SK-N-SH (cell line): ENCODE measurements around the gene ZNF622.

Experiments used
- CHD2 ChIP-seq: fragments of 150-350 bp; IDR thresholded peaks from 2 replicates; pipeline ENCODE4 v1.6.1; 2018; ENCODE audit warnings: low read length; ENCODE audit not compliant: partially characterized antibody
- CTCF ChIP-seq: fragments of 200-600 bp; sonication (generic); IDR thresholded peaks from 2 replicates; pipeline ENCODE4 v1.6.1; 2017; ENCODE audit warnings: antibody characterized with exemption, mild to moderate bottlenecking, moderate library complexity
- EZH2phosphoT487 ChIP-seq: fragments of 200-600 bp; sonication (generic); IDR thresholded peaks from 2 replicates; pipeline ENCODE4 v1.6.1; 2017; ENCODE audit warnings: low read depth, mixed run types, mild to moderate bottlenecking, antibody characterized with exemption, moderate library complexity, borderline replicate concordance
- MAX ChIP-seq: IDR thresholded peaks from 2 replicates; pipeline ENCODE4 v1.4.0; 2012; ENCODE audit warnings: low read depth
- POLR2AphosphoS5 ChIP-seq: IDR thresholded peaks from 2 replicates; pipeline ENCODE4 v1.6.1; 2012; ENCODE audit warnings: low read depth, low read length
- RFX5 ChIP-seq: IDR thresholded peaks from 2 replicates; pipeline ENCODE4 v1.6.1; 2012; ENCODE audit warnings: mild to moderate bottlenecking, improper control_type of control experiment, low read length
- RXRA ChIP-seq: IDR thresholded peaks from 2 replicates; pipeline ENCODE4 v1.4.0; 2012; ENCODE audit warnings: low read depth, mild to moderate bottlenecking, borderline replicate concordance
- SIN3A ChIP-seq: IDR thresholded peaks from 2 replicates; pipeline ENCODE4 v1.6.1; 2012; ENCODE audit warnings: low read depth, mild to moderate bottlenecking, low read length, moderate library complexity, borderline replicate concordance
- TAF1 ChIP-seq: IDR thresholded peaks from 2 replicates; pipeline ENCODE4 v1.6.1; 2012; ENCODE audit warnings: low read depth, mild to moderate bottlenecking, low read length, moderate library complexity, borderline replicate concordance
- USF1 ChIP-seq: IDR thresholded peaks from 2 replicates; pipeline ENCODE4 v1.4.0; 2012; ENCODE audit warnings: low read depth, borderline replicate concordance

- TF ChIP-seq CTCF (no peak), POLR2AphosphoS5 (no peak), RFX5 (no peak), TAF1 (no peak), MAX (no peak), USF1 (no peak), RXRA (no peak), CHD2 (no peak), EZH2phosphoT487 (no peak), SIN3A (no peak)
Measured at GRCh38 chr5:16480821-16481538, 15.4 kb upstream of the ZNF622 start.
